H1 (cell line): ENCODE results near the gene SLC2A8. TPM values are rescaled to one million over a fixed set of nuclear protein-coding genes. Genes with fewer than 3 reads are reported as not detected.
A peak's percentile ranks its signal among the peaks of the same experiment; 100 is the strongest.

Source experiments
- CTCF ChIA-PET: fragments of 300-600 bp; sonication (Branson Sonifier 250); formaldehyde crosslinking; loops from one replicate; lab custom pipeline; 2021; ENCODE audit not compliant: partially characterized antibody; lab: Charles Lee
- POLR2A ChIA-PET: fragments of 300-600 bp; sonication (Branson Sonifier 250); formaldehyde crosslinking; loops from one replicate; lab custom pipeline; 2021; ENCODE audit warnings: inconsistent platforms; ENCODE audit not compliant: partially characterized antibody; lab: Charles Lee
- DNase-seq, 2 experiments: peaks; one replicate each; pipeline versions ENCODE4 v3.0.0 to v3.0.0-alpha.2; 2010 to 2022; ENCODE audit warnings: low spot score in 2 of 2, low read depth in 1 of 2, mixed read lengths in 1 of 2
- FAIRE-seq: peaks from 2 replicates; lab custom pipeline; 2011; peaks lifted over from hg19 to GRCh38; lab: Jason Lieb, UNC
- H2AFZ ChIP-seq: 2 replicates; pipeline ENCODE4 v1.8.1; 2012; ENCODE audit warnings: low read length, inconsistent platforms
- H2AK5ac ChIP-seq: 2 replicates; pipeline ENCODE4 v1.6.1; 2013; ENCODE audit warnings: low read depth, low read length
- H2BK120ac ChIP-seq: replicated peaks from 2 replicates; pipeline ENCODE3; 2013; ENCODE audit warnings: low read depth, low read length, inconsistent platforms
- H2BK12ac ChIP-seq: 2 replicates; pipeline ENCODE4 v1.6.1; 2013; ENCODE audit warnings: low read depth, low read length
- H2BK15ac ChIP-seq: 2 replicates; pipeline ENCODE4 v1.6.1; 2013; ENCODE audit warnings: low read length
- H2BK20ac ChIP-seq: 2 replicates; pipeline ENCODE4 v1.6.1; 2013; ENCODE audit warnings: low read length
- H2BK5ac ChIP-seq: 2 replicates; pipeline ENCODE4 v1.6.1; 2013; ENCODE audit warnings: low read depth, low read length
- H3K14ac ChIP-seq: 2 replicates; pipeline ENCODE4 v1.6.1; 2013; ENCODE audit warnings: inconsistent platforms; ENCODE audit not compliant: insufficient read length
- H3K18ac ChIP-seq: 2 replicates; pipeline ENCODE4 v1.6.1; 2013; ENCODE audit warnings: low read length; ENCODE audit errors: extremely low read depth
- H3K23ac ChIP-seq: 2 replicates; pipeline ENCODE4 v1.6.1; 2013; ENCODE audit warnings: inconsistent platforms; ENCODE audit not compliant: insufficient read length
- H3K23me2 ChIP-seq: 2 replicates; pipeline ENCODE4 v1.6.1; 2013; ENCODE audit warnings: low read depth, low read length
- H3K27ac ChIP-seq: 2 replicates; pipeline ENCODE4 v1.6.1; 2011; ENCODE audit warnings: low read depth, low read length, inconsistent platforms
- H3K27me3 ChIP-seq, 4 experiments: replicated peaks in 1 of 4; 1 replicate in 1 of 4; 2 replicates in 3 of 4; pipeline versions ENCODE4 v1.6.1 to v1.8.1; 2011 to 2013; ENCODE audit warnings: low read length in 3 of 4, mild to moderate bottlenecking in 3 of 4, inconsistent platforms in 2 of 4, mixed read lengths in 2 of 4, moderate library complexity in 1 of 4; ENCODE audit not compliant: control insufficient read depth in 3 of 4, insufficient read depth in 3 of 4; ENCODE audit errors: extremely low read depth in 1 of 4
- H3K36me3 ChIP-seq, 4 experiments: 2 replicates each; pipeline versions ENCODE4 v1.6.1 to v1.8.1; 2011 to 2013; ENCODE audit warnings: mild to moderate bottlenecking in 4 of 4, low read length in 3 of 4, moderate library complexity in 2 of 4, control low read depth in 1 of 4, inconsistent platforms in 1 of 4; ENCODE audit not compliant: insufficient read depth in 4 of 4, control insufficient read depth in 2 of 4
- H3K4ac ChIP-seq: replicated peaks from 2 replicates; pipeline ENCODE3; 2013; ENCODE audit warnings: low read length, low read depth, mixed read lengths, inconsistent platforms; ENCODE audit not compliant: insufficient read length
- H3K4me1 ChIP-seq, 4 experiments: replicated peaks in 1 of 4; 1 replicate in 1 of 4; 2 replicates in 3 of 4; pipeline versions ENCODE4 v1.6.1 to v1.8.1; 2011 to 2013; ENCODE audit warnings: low read length in 3 of 4, inconsistent platforms in 2 of 4, mixed read lengths in 1 of 4; ENCODE audit not compliant: insufficient read depth in 4 of 4, control insufficient read depth in 3 of 4
- H3K4me2 ChIP-seq, 2 experiments: 2 replicates each; pipeline versions ENCODE4 v1.6.1 to v1.8.1; 2011 to 2013; ENCODE audit warnings: low read depth in 2 of 2, low read length in 2 of 2, control low read depth in 1 of 2, inconsistent platforms in 1 of 2, mild to moderate bottlenecking in 1 of 2; ENCODE audit not compliant: insufficient read depth in 1 of 2
- H3K4me3 ChIP-seq, 4 experiments: fragments of 200-600, 300-600 bp in 1 of 4; sonication (generic), shearing (Covaris generic), sonication (Bioruptor Twin) in 1 of 4; 2 replicates each; pipeline versions ENCODE4 v1.5.1 to v1.8.1; 2011 to 2016; ENCODE audit warnings: low read length in 4 of 4, low read depth in 3 of 4, control low read depth in 2 of 4, inconsistent platforms in 2 of 4, mild to moderate bottlenecking in 2 of 4, mixed read lengths in 1 of 4, moderate library complexity in 1 of 4; ENCODE audit not compliant: insufficient read depth in 2 of 4; ENCODE audit errors: extremely low read depth in 1 of 4
- H3K56ac ChIP-seq: replicated peaks from 2 replicates; pipeline ENCODE3; 2013; ENCODE audit warnings: low read depth, mild to moderate bottlenecking, mixed read lengths, low read length, inconsistent platforms; ENCODE audit not compliant: insufficient read length
- H3K79me1 ChIP-seq: 2 replicates; pipeline ENCODE4 v1.6.1; 2013; ENCODE audit warnings: low read depth, low read length, control low read depth
- H3K79me2 ChIP-seq, 2 experiments: 2 replicates each; pipeline versions ENCODE4 v1.6.1 to v1.8.1; 2012 to 2013; ENCODE audit warnings: low read length in 2 of 2, mild to moderate bottlenecking in 2 of 2, inconsistent platforms in 1 of 2; ENCODE audit not compliant: insufficient read depth in 2 of 2, control insufficient read depth in 1 of 2
- H3K9ac ChIP-seq, 4 experiments: replicated peaks in 1 of 4; 1 replicate in 1 of 4; 2 replicates in 3 of 4; pipeline versions ENCODE4 v1.6.1 to v1.8.1; 2011 to 2013; ENCODE audit warnings: low read depth in 3 of 4, low read length in 3 of 4, control low read depth in 2 of 4, mild to moderate bottlenecking in 2 of 4, moderate library complexity in 2 of 4, inconsistent platforms in 1 of 4; ENCODE audit errors: extremely low read depth in 1 of 4
- H3K9me3 ChIP-seq, 2 experiments: 2 replicates each; pipeline versions ENCODE4 v1.6.1 to v1.8.1; 2012 to 2013; ENCODE audit warnings: mild to moderate bottlenecking in 2 of 2, moderate library complexity in 2 of 2, control low read depth in 1 of 2, inconsistent platforms in 1 of 2, low read depth in 1 of 2, low read length in 1 of 2, mixed read lengths in 1 of 2; ENCODE audit not compliant: insufficient read depth in 2 of 2
- H4K20me1 ChIP-seq, 2 experiments: replicated peaks in 1 of 2; 2 replicates each; pipeline versions ENCODE3 to v1.8.1; 2011 to 2013; ENCODE audit warnings: inconsistent platforms in 2 of 2, low read length in 2 of 2, mild to moderate bottlenecking in 1 of 2; ENCODE audit not compliant: insufficient read depth in 2 of 2, control insufficient read depth in 1 of 2
- H4K5ac ChIP-seq: 2 replicates; pipeline ENCODE4 v1.6.1; 2013; ENCODE audit warnings: low read length, low read depth, mixed read lengths, inconsistent platforms; ENCODE audit not compliant: insufficient read length
- H4K8ac ChIP-seq: 2 replicates; pipeline ENCODE4 v1.8.0; 2013; ENCODE audit warnings: mild to moderate bottlenecking, moderate library complexity, low read length, inconsistent platforms; ENCODE audit not compliant: insufficient read depth; ENCODE audit errors: extremely low read depth
- H4K91ac ChIP-seq: replicated peaks from 2 replicates; pipeline ENCODE3; 2013; ENCODE audit warnings: low read length, mixed read lengths, inconsistent platforms; ENCODE audit not compliant: insufficient read length
- WGBS, 2 experiments: shearing (Covaris generic) in 1 of 2; methylation state at CpG; one replicate each; pipeline versions ENCODE4 v1.1.6 to v1.1.7; 2013 to 2015; ENCODE audit warnings: low lambda C conversion rate in 2 of 2, mixed read lengths in 2 of 2, inconsistent platforms in 1 of 2, low coverage in 1 of 2, missing lambda C conversion rate in 1 of 2; ENCODE audit not compliant: insufficient replicate concordance in 2 of 2, insufficient coverage in 1 of 2, insufficient read length in 1 of 2; ENCODE audit errors: extremely low coverage in 1 of 2, missing lambda C conversion rate in 1 of 2; 5-methylcytosine and 5-hydroxymethylcytosine counted together
- polyA plus RNA-seq, 7 experiments: library from polyadenylated mRNA; depleted of rRNA in 3 of 7; stranded (reverse) in 5 of 7; unstranded in 2 of 7; fragments of >200 nt in 5 of 7; fragments of 200-250 nt in 2 of 7; gene quantifications; 1 replicate in 5 of 7; 2 replicates in 1 of 7; 4 replicates in 1 of 7; pipeline versions ENCODE4 v1.2.1 to v1.2.3, GENCODE V29; 2011 to 2013; ENCODE audit warnings: missing spikeins in 2 of 7, mixed read lengths in 2 of 7
- total RNA-seq: library from RNA; stranded (reverse); fragmentation: NEBNext Ultra II Directional; extraction: Animal tissue kit (Norgen Biotek cat#: 25700); gene quantifications from 2 replicates; pipeline ENCODE4 v1.2.1, GENCODE V29; 2021

Gene SLC2A8
- total and polyA plus RNA-seq, 2 of the 8 experiments (the other 6 are each of a cell fraction or from before 2014, with no cell fraction given), result 24.6 to 36.4 TPM

- no peak overlapping the region for H3K56ac ChIP-seq
- H2BK12ac ChIP-seq, result no peak overlapping the region
- DNase-seq (peak in 1 of 2 experiments; percentile 54), FAIRE-seq (no peak)
- no peak overlapping the region for H4K5ac ChIP-seq
- WGBS, 2 experiments, result 92% methylated on average over 15 of the region's 15 CpGs; no CpG with 5 or more reads in 1 of the 2 experiments
- H3K9me3 ChIP-seq, result 0 out of 4 replicates have a peak, but pooled peaks cover 0 to 5% of the 10 kb centered on the region in 2 experiments
- no peak overlapping the region for H2BK120ac ChIP-seq
- H3K4me1 ChIP-seq, result peaks cover 0 to 4% (median under 1%) of the 10 kb centered on the region in 4 experiments; a peak in 2 of 7 replicates
- no peak overlapping the region for H2BK5ac ChIP-seq
- no peak overlapping the region for H3K4me3 ChIP-seq
- H4K20me1 ChIP-seq, result peaks cover 17 to 24% of the 10 kb centered on the region in 2 experiments
- H3K36me3 ChIP-seq, result peaks cover 32 to 78% (median 64%) of the 10 kb centered on the region in 4 experiments
- H3K9ac ChIP-seq, result no peak overlapping the region
- H3K23me2 ChIP-seq, result peaks cover 13% of the 10 kb centered on the region
- no peak overlapping the region for H2BK15ac ChIP-seq
- POLR2A ChIA-PET, result interaction anchor here (0.7 to 11.3 kb wide), 21 partner anchors 8 to 512 kb away, joined by 3 to 125 read pairs (median 4); partner anchors contain the start of genes LRSAM1, RPL12, SLC2A8 and ZNF79
- H4K8ac ChIP-seq, result no peak overlapping the region
- no peak overlapping the region for H3K4me2 ChIP-seq
- H3K79me2 ChIP-seq, result peaks cover 8 to 23% of the 10 kb centered on the region in 2 experiments
- no peaks in the 10 kb centered on the region for H3K27me3 ChIP-seq
- no peak overlapping the region for H2AK5ac ChIP-seq
- H2AFZ ChIP-seq, result no peak overlapping the region
- CTCF ChIA-PET, result interaction anchor here (1.1 to 1.2 kb wide), 2 partner anchors 10 to 83 kb away, joined by 3 to 4 read pairs; no protein-coding TSS in a partner anchor
- no peak overlapping the region for H3K23ac ChIP-seq
- no peak overlapping the region for H3K18ac ChIP-seq
- H2BK20ac ChIP-seq, result no peak overlapping the region
- no peak overlapping the region for H3K27ac ChIP-seq
- no peak overlapping the region for H4K91ac ChIP-seq
- H3K79me1 ChIP-seq, result peaks cover 5% of the 10 kb centered on the region; the same call in 1 of the 2 replicates
- H3K14ac ChIP-seq, result no peak overlapping the region
- H3K4ac ChIP-seq, result no peak overlapping the region
Measured at GRCh38 chr9:127444921-127445850, 48.2 kb downstream of the SLC2A8 start.
